HepG2 (cell line): ENCODE measurements around the gene ADAMTS4. TPM values are rescaled to one million over a fixed set of nuclear protein-coding genes. Genes with fewer than 3 reads are reported as not detected.

Experiments used
- ATF7 ChIP-seq, 2 experiments: fragments of 450-650 bp in 1 of 2; sonication (generic) in 1 of 2; formaldehyde crosslinking in 1 of 2; IDR thresholded peaks; 2 replicates each; pipeline versions ENCODE4 v1.4.0 to v1.6.1; 2016 to 2020; ENCODE audit warnings: antibody characterized with exemption in 1 of 2, mild to moderate bottlenecking in 1 of 2, missing genetic modification reagents in 1 of 2
- BRD4 ChIP-seq: sonication (generic); formaldehyde crosslinking; IDR thresholded peaks from 2 replicates; pipeline ENCODE4 v1.4.0; 2020; ENCODE audit warnings: missing genetic modification reagents
- HNRNPLL ChIP-seq: fragments of 200-400 bp; formaldehyde crosslinking; IDR thresholded peaks from 2 replicates; pipeline ENCODE4 v1.6.1; 2017; ENCODE audit warnings: mild to moderate bottlenecking, low read depth, low read length; ENCODE audit not compliant: poor library complexity, severe bottlenecking
- IRF2 ChIP-seq: IDR thresholded peaks from 2 replicates; pipeline ENCODE4 v1.6.1; 2018; ENCODE audit warnings: missing genetic modification reagents, missing compliant biosample characterization
- ISL2 ChIP-seq: sonication (generic); formaldehyde crosslinking; IDR thresholded peaks from 2 replicates; pipeline ENCODE4 v1.5.0; 2020; ENCODE audit warnings: missing genetic modification reagents
- MXD1 ChIP-seq: sonication (generic); formaldehyde crosslinking; IDR thresholded peaks from 2 replicates; pipeline ENCODE4 v1.4.0; 2020; ENCODE audit warnings: mild to moderate bottlenecking, missing genetic modification reagents
- RARA ChIP-seq: IDR thresholded peaks from 2 replicates; pipeline ENCODE4 v1.6.1; 2016; ENCODE audit warnings: missing genetic modification reagents, missing compliant biosample characterization
- SMAD1 ChIP-seq: sonication (generic); formaldehyde crosslinking; IDR thresholded peaks from 2 replicates; pipeline ENCODE4 v1.4.0; 2020; ENCODE audit warnings: missing genetic modification reagents, low read depth, mild to moderate bottlenecking, borderline replicate concordance
- ZNF235 ChIP-seq: sonication (generic); formaldehyde crosslinking; IDR thresholded peaks from 2 replicates; pipeline ENCODE4 v1.8.1; 2023; ENCODE audit warnings: mild to moderate bottlenecking, missing genetic modification reagents, borderline replicate concordance
- ZNF703 ChIP-seq: sonication (generic); formaldehyde crosslinking; IDR thresholded peaks from 2 replicates; pipeline ENCODE4 v1.5.1; 2020; ENCODE audit warnings: missing genetic modification reagents, mild to moderate bottlenecking, moderate library complexity, borderline replicate concordance
- polyA plus RNA-seq, 8 experiments: library from polyadenylated mRNA; depleted of rRNA in 3 of 8; stranded (reverse) in 7 of 8; unstranded in 1 of 8; fragments of >200 nt; fragmentation: Illumina TruSeq in 4 of 8; extraction: Trizol in 4 of 8; gene quantifications; 2 replicates each; pipeline versions ENCODE4 v1.2.1 to v1.2.3, GENCODE V29; 2011 to 2016; ENCODE audit warnings: low read depth in 4 of 8, missing spikeins in 1 of 8, mixed read lengths in 1 of 8; ENCODE audit not compliant: insufficient read depth in 1 of 8
- total RNA-seq, 5 experiments: library from RNA; depleted of rRNA; stranded (reverse); fragments of >200 nt; fragmentation: Illumina TruSeq; extraction: Trizol; gene quantifications; 2 replicates each; pipeline ENCODE4 v1.2.3, GENCODE V29; 2016; ENCODE audit warnings: low read depth in 1 of 5
- TF ChIP-seq, protein P1 (sequence below): sonication (generic); formaldehyde crosslinking; IDR thresholded peaks from 2 replicates; pipeline ENCODE4 v1.5.0; 2020; ENCODE audit warnings: mild to moderate bottlenecking, low read depth, missing genetic modification reagents, borderline replicate concordance
- TF ChIP-seq, protein P2 (sequence below): sonication (generic); formaldehyde crosslinking; IDR thresholded peaks from 2 replicates; pipeline ENCODE4 v1.5.0; 2020; ENCODE audit warnings: mild to moderate bottlenecking, missing genetic modification reagents, borderline replicate concordance
- TF ChIP-seq, protein P3 (sequence below): IDR thresholded peaks from 2 replicates; pipeline ENCODE4 v1.6.1; 2016
- TF ChIP-seq, protein P4 (sequence below): sonication (generic); formaldehyde crosslinking; IDR thresholded peaks from 2 replicates; pipeline ENCODE4 v1.5.1; 2020; ENCODE audit warnings: mild to moderate bottlenecking, missing genetic modification reagents, borderline replicate concordance
- TF ChIP-seq, protein P5 (sequence below): IDR thresholded peaks from 2 replicates; pipeline ENCODE4 v1.6.1; 2016; ENCODE audit warnings: low read depth, borderline replicate concordance

Gene ADAMTS4
- total and polyA plus RNA-seq, 2 of the 13 experiments (the other 11 are each of a cell fraction or from before 2014, with no cell fraction given): 0.51 to 1.7 TPM

- TF ChIP-seq, protein P1, sequence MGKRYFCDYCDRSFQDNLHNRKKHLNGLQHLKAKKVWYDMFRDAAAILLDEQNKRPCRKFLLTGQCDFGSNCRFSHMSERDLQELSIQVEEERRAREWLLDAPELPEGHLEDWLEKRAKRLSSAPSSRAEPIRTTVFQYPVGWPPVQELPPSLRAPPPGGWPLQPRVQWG (CRISPR knock-in tag): no peak
- TF ChIP-seq IRF2: peak; percentile 35; the same call in 1 of the 2 replicates
- TF ChIP-seq ISL2 (CRISPR knock-in tag): 0 out of 2 replicates have a peak, but pooled peaks have one; percentile 31
- peak; percentile 96 for TF ChIP-seq MXD1 (CRISPR knock-in tag)
- peak; percentile 63 for TF ChIP-seq RARA (CRISPR knock-in tag)
- TF ChIP-seq, protein P2, sequence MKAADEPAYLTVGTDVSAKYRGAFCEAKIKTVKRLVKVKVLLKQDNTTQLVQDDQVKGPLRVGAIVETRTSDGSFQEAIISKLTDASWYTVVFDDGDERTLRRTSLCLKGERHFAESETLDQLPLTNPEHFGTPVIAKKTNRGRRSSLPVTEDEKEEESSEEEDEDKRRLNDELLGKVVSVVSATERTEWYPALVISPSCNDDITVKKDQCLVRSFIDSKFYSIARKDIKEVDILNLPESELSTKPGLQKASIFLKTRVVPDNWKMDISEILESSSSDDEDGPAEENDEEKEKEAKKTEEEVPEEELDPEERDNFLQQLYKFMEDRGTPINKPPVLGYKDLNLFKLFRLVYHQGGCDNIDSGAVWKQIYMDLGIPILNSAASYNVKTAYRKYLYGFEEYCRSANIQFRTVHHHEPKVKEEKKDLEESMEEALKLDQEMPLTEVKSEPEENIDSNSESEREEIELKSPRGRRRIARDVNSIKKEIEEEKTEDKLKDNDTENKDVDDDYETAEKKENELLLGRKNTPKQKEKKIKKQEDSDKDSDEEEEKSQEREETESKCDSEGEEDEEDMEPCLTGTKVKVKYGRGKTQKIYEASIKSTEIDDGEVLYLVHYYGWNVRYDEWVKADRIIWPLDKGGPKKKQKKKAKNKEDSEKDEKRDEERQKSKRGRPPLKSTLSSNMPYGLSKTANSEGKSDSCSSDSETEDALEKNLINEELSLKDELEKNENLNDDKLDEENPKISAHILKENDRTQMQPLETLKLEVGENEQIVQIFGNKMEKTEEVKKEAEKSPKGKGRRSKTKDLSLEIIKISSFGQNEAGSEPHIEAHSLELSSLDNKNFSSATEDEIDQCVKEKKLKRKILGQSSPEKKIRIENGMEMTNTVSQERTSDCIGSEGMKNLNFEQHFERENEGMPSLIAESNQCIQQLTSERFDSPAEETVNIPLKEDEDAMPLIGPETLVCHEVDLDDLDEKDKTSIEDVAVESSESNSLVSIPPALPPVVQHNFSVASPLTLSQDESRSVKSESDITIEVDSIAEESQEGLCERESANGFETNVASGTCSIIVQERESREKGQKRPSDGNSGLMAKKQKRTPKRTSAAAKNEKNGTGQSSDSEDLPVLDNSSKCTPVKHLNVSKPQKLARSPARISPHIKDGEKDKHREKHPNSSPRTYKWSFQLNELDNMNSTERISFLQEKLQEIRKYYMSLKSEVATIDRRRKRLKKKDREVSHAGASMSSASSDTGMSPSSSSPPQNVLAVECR (CRISPR knock-in tag): peak; percentile 90
- TF ChIP-seq, protein P3, sequence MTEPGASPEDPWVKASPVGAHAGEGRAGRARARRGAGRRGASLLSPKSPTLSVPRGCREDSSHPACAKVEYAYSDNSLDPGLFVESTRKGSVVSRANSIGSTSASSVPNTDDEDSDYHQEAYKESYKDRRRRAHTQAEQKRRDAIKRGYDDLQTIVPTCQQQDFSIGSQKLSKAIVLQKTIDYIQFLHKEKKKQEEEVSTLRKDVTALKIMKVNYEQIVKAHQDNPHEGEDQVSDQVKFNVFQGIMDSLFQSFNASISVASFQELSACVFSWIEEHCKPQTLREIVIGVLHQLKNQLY (CRISPR knock-in tag): peak; percentile 38; the same call in 1 of the 2 replicates
- TF ChIP-seq SMAD1: no peak
- no peak for TF ChIP-seq ZNF703 (CRISPR knock-in tag)
- TF ChIP-seq BRD4 (CRISPR knock-in tag): peak; percentile 67; the same call in 1 of the 2 replicates
- TF ChIP-seq HNRNPLL: peak; percentile 57
- no peak for TF ChIP-seq ATF7 (IDR thresholded peaks at IDR 0.05)
- TF ChIP-seq ATF7 (CRISPR knock-in tag; IDR thresholded peaks at IDR 0.05): peak; percentile 77; the same call in 1 of the 2 replicates
- TF ChIP-seq, protein P4, sequence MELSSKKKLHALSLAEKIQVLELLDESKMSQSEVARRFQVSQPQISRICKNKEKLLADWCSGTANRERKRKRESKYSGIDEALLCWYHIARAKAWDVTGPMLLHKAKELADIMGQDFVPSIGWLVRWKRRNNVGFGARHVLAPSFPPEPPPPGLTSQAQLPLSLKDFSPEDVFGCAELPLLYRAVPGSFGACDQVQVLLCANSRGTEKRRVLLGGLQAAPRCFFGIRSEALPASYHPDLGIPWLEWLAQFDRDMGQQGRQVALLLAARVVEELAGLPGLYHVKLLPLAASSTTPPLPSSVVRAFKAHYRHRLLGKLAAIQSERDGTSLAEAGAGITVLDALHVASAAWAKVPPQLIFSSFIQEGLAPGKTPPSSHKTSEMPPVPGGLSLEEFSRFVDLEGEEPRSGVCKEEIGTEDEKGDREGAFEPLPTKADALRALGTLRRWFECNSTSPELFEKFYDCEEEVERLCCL (CRISPR knock-in tag): peak; percentile 43; the same call in 1 of the 2 replicates
- TF ChIP-seq, protein P5, sequence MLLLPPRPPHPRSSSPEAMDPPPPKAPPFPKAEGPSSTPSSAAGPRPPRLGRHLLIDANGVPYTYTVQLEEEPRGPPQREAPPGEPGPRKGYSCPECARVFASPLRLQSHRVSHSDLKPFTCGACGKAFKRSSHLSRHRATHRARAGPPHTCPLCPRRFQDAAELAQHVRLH (CRISPR knock-in tag): peak; percentile 56; the same call in 1 of the 2 replicates
- peak; percentile 75; the same call in 1 of the 2 replicates for TF ChIP-seq ZNF235 (CRISPR knock-in tag)
These were observed 21.5 kb downstream of the ADAMTS4 start, which contains the start of gene B4GALT3 (continued) for GRCh38 chr1:161177112-161177935.
